Coronary artery (tissue), 2 donors: ENCODE results near the gene DOCK4.

Experiments
- DNase-seq: peaks from one replicate; pipeline ENCODE4 v3.0.0-alpha.2; 2017; ENCODE audit warnings: low spot score
- H3K27ac ChIP-seq, 2 donors: fragments of 200-600 bp; sonication (generic); one replicate each; pipeline ENCODE4 v1.5.1; 2016 to 2019
- H3K4me3 ChIP-seq: fragments of 200-600 bp; sonication (generic); 2 replicates; pipeline ENCODE4 v1.5.1; 2016; ENCODE audit warnings: mild to moderate bottlenecking, moderate library complexity
- TF ChIP-seq, protein P1 (sequence below): fragments of 200-600 bp; sonication (generic); IDR thresholded peaks from one replicate; pipeline ENCODE4 v1.5.1; 2019; ENCODE audit warnings: antibody characterized with exemption

The DOCK4 gene

DNA sequence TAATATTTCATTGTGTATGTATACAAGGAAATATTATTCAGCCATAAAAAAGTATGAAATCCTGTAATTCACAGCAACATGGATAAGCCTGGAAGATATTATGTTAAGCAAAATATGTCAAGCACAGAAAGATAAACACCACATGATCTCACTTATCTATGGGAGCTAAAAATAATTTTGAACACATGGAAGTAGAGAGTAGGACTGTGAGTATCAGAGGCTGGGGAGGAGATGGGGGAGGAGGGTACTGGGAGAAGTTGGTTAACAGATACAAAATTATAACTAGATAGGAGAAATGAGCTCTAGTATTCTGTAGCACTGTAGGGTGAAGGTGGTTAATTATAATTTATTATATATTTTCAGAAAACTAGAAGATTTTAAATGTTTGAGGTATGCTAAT lies 132.7 kb downstream of the DOCK4 start:
- Histone ChIP-seq H3K27ac (no peak overlapping the region), H3K4me3 (no peak overlapping the region)
- no peak for DNase-seq
- TF ChIP-seq, protein P1, sequence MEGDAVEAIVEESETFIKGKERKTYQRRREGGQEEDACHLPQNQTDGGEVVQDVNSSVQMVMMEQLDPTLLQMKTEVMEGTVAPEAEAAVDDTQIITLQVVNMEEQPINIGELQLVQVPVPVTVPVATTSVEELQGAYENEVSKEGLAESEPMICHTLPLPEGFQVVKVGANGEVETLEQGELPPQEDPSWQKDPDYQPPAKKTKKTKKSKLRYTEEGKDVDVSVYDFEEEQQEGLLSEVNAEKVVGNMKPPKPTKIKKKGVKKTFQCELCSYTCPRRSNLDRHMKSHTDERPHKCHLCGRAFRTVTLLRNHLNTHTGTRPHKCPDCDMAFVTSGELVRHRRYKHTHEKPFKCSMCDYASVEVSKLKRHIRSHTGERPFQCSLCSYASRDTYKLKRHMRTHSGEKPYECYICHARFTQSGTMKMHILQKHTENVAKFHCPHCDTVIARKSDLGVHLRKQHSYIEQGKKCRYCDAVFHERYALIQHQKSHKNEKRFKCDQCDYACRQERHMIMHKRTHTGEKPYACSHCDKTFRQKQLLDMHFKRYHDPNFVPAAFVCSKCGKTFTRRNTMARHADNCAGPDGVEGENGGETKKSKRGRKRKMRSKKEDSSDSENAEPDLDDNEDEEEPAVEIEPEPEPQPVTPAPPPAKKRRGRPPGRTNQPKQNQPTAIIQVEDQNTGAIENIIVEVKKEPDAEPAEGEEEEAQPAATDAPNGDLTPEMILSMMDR: no peak

DNA sequence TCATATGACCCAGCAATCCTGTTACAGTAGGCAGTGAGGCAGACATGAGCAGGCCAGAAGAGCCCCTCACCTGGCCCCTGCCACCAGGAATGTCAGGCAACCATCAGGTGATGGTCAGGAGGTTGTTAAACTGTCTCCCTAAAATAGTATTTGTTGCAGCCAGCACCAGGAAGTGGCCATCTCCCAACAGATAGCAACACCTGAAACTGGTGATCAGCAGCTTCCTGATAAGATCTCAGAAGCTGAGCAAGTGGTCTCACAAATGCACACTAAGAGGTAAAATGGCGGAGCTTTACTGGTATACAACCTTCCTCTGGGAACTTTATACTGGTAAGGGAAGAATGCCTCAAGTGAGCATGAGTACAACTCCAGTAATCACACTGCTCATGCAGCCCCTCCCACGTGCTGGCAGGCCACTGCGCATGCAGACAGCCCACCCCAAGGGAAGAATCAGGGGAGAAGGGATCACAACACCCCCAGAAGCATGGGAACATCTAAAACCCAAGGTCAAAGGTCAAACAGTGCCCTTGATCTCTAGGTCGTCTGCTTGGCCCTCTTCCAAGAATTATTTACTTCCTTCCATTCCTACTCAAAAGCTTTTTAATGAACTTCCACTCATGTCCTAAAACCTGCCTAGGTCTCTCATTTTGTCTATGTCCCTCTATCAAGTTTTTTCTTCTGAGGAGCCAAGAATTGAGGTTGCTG lies 133.5 kb downstream of the DOCK4 start:
- no peak overlapping the region for H3K27ac ChIP-seq
- DNase-seq: no peak
- TF ChIP-seq, protein P1: no peak
- no peak overlapping the region for H3K4me3 ChIP-seq

DNA sequence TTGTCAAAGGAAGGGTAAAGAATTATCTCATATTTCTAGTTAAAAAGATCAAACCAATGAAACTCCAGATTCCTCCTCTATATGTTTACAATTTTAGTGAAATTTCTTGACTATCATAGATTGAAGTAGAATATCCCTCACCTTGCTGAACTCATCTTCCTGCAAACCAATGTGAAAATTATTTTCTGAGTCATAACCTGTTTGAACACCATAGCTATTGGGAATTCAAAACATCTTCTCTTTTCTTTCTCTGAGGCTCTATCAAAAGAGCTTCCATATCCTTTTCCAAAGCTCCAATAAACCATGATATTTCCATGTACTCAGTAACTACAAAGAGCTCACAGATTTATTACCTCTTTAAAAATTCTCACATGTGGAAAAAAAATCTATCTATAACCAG lies 134.3 kb downstream of the DOCK4 start:
- no peak for DNase-seq
- Histone ChIP-seq H3K27ac (no peak overlapping the region), H3K4me3 (no peak overlapping the region)
- TF ChIP-seq, protein P1: no peak

DNA sequence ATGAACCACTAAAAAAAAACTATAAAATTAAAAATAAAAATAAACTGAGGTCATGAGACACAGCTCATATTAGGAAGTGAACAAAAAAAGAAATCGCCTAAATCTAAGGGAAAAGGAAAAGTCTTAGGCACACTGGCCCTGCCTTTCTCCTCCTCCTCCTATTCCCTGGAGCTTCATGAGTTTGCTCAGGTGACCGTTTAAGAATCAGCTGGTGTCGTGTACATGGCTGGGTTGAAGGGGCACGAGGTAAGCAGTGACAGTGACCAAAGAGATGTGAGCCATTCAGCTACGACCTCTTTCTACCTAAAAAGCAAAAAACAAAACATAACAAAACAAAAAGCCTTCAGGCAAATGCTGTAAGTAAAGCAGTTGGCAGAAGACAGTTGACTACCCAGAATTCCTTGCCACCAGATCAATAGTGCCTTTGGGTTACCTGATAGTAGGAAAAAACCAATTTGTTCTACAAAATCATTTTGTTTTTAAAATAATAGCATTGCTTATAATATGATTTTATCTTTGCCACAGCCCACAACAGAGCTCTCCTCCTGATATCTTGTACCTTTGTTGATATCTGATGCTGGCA lies 135.4 kb downstream of the DOCK4 start:
- DNase-seq: no peak
- Histone ChIP-seq H3K4me3 (no peak overlapping the region), H3K27ac (no peak overlapping the region)
- TF ChIP-seq, protein P1: no peak

DNA sequence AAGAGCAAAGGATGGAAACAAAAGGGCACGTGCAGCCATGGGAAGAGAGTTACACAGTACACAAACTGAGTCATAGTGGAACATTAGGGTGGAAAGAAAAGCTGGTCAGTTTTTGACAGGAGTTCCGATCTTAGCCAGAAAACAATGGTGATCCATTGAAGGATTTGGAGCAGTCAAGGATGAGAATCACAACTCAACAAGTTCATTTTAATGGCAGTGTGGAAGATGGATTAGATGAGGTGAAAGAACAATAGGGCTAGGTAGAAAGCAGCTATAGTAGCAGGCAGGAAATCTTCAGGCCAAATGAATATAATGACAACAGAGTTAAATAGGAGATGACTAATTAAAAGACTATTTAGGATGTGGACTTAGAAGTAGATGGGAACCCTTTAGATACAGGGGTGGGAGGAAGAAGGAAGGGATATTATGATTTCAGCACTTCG lies 136.3 kb downstream of the DOCK4 start:
- Histone ChIP-seq H3K27ac (no peak overlapping the region), H3K4me3 (no peak overlapping the region)
- no peak for DNase-seq
- TF ChIP-seq, protein P1: no peak

DNA sequence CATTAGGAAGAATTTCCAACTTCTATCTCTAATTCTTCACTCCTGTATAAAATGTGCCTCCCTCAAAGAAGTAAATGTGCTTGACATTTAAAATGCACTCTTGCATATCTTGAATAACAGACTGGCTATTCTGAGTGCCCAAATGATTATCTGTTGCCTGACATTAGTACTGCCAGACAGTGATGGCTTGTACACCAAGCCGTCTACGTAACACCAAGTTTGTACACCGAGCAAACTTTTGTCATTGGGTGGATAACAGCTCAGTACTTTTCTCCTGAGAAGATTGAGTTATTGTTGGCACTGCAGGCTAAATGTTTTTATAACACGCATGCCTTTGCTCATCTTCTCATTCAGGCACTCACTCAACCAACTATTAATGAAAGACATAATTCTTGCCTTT lies 137.2 kb downstream of the DOCK4 start:
- no peak for DNase-seq
- H3K27ac ChIP-seq: no peak overlapping the region
- TF ChIP-seq, protein P1: no peak

More for the DNA sequence above, 137.2 kb downstream of the DOCK4 start:
- H3K4me3 ChIP-seq: no peak overlapping the region
